Stimulated activated naive CD8-positive, alpha-beta T cell treated with anti-CD3 and anti-CD28 coated beads, Interleukin-15, Interleukin-2, amounts not matched to agents 100 ng/mL and 50 ng/mL, for 24 hours (primary cell): ENCODE measurements around the gene CPNE1.
A peak's percentile ranks its signal among the peaks of the same experiment; 100 is the strongest.
"Not testable (repeated sequence)": the region's sequence is repeated elsewhere in the genome, so short reads cannot be mapped to it uniquely, and the experiment has no call there.

Source experiments
- H3K27ac Mint-ChIP-seq: one replicate; pipeline ENCODE4 v1.8.0; 2021; ENCODE audit warnings: mild to moderate bottlenecking, mixed read lengths
- H3K27me3 Mint-ChIP-seq: one replicate; pipeline ENCODE4 v1.8.0; 2021; ENCODE audit warnings: mixed read lengths
- H3K36me3 Mint-ChIP-seq: one replicate; pipeline ENCODE4 v1.8.0; 2021; ENCODE audit warnings: low read depth, mixed read lengths
- H3K4me1 Mint-ChIP-seq: one replicate; pipeline ENCODE4 v1.8.0; 2021; ENCODE audit warnings: low read depth, mixed read lengths
- H3K4me3 Mint-ChIP-seq: one replicate; pipeline ENCODE4 v1.8.0; 2021; ENCODE audit warnings: mild to moderate bottlenecking, mixed read lengths
- H3K9me3 Mint-ChIP-seq: one replicate; pipeline ENCODE4 v1.8.0; 2021; ENCODE audit warnings: mixed read lengths

CPNE1 gene

GRCh38 chr20:35702051-35702823 lies 37.5 kb upstream of the CPNE1 start:
- Mint-ChIP-seq H3K4me3 (no peak overlapping the region), H3K36me3 (peaks cover 66% of the 10 kb centered on the region), H3K27me3 (no peaks in the 10 kb centered on the region), H3K27ac (peak overlapping the region; percentile 70), H3K9me3 (no peaks in the 10 kb centered on the region), H3K4me1 (peaks cover 49% of the 10 kb centered on the region)

GRCh38 chr20:35700625-35701148 lies 36.0 kb upstream of the CPNE1 start:
- Mint-ChIP-seq H3K4me3 (peak overlapping the region; percentile 95), H3K27ac (peak overlapping the region; percentile 95), H3K27me3 (no peaks in the 10 kb centered on the region), H3K36me3 (peaks cover 62% of the 10 kb centered on the region), H3K9me3 (no peaks in the 10 kb centered on the region), H3K4me1 (peaks cover 54% of the 10 kb centered on the region)

DNA sequence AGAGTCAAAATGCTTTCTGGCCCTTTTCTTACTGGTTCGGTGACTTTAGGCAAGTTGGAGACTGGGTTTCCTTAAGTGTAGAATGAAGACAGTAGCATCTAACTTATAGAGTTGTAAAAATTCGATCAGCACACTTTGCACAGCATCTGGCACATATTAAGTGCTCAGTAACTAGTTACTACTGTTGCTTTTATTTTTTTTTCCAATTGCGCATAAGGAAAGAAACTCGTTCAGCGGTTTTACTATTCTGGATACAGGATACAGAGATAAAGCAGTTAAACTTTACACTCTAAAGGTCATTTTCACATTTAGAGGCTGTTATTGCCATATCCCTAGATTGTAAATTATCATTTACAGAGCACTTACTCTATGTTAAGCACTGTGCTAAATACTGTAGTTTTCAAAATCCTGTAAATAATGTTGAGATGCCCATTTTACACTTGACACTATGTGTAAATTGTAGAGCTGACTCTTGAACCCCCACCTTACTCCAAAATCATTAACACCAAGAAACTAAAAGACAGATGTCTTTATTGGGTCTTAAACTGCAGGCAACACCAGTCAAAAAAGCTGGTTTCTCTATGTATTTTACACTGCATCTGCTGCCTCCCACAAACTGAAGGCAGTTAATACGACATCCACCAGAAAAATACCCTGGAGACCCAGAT lies 35.4 kb upstream of the CPNE1 start:
- peak overlapping the region; percentile 95 for H3K4me3 Mint-ChIP-seq
- H3K27me3 Mint-ChIP-seq: no peaks in the 10 kb centered on the region
- H3K4me1 Mint-ChIP-seq: peaks cover 54% of the 10 kb centered on the region
- H3K36me3 Mint-ChIP-seq: peaks cover 62% of the 10 kb centered on the region
- peak overlapping the region; percentile 95 for H3K27ac Mint-ChIP-seq
- H3K9me3 Mint-ChIP-seq: no peaks in the 10 kb centered on the region

GRCh38 chr20:35699127-35699956 lies 34.6 kb upstream of the CPNE1 start, which contains the start of the genes NFS1 and ROMO1:
Gene NFS1, minus strand, starts transcription at chr20:35699352. Its CDS starts 64 bp downstream, at chr20:35699288.
Gene ROMO1, plus strand, starts transcription at chr20:35699405. Its CDS starts 228 bp downstream, at chr20:35699633.
- H3K9me3 Mint-ChIP-seq: no peaks in the 10 kb centered on the region
- H3K36me3 Mint-ChIP-seq: peaks cover 56% of the 10 kb centered on the region
- H3K27me3 Mint-ChIP-seq: no peaks in the 10 kb centered on the region
- peaks cover 47% of the 10 kb centered on the region for H3K4me1 Mint-ChIP-seq
- peak within 1 kb of the TSS; percentile 95 for H3K4me3 Mint-ChIP-seq
- H3K27ac Mint-ChIP-seq: peak within 1 kb of the TSS; percentile 95

- no peaks in the 10 kb centered on the region for H3K27me3 Mint-ChIP-seq
- H3K4me3 Mint-ChIP-seq: peak overlapping the region; percentile 95
- peaks cover 39% of the 10 kb centered on the region for H3K4me1 Mint-ChIP-seq
- no peaks in the 10 kb centered on the region for H3K9me3 Mint-ChIP-seq
- H3K27ac Mint-ChIP-seq: peak overlapping the region; percentile 91
- peaks cover 48% of the 10 kb centered on the region for H3K36me3 Mint-ChIP-seq
Observed at GRCh38 chr20:35698298-35699126, 33.8 kb upstream of the CPNE1 start.

DNA sequence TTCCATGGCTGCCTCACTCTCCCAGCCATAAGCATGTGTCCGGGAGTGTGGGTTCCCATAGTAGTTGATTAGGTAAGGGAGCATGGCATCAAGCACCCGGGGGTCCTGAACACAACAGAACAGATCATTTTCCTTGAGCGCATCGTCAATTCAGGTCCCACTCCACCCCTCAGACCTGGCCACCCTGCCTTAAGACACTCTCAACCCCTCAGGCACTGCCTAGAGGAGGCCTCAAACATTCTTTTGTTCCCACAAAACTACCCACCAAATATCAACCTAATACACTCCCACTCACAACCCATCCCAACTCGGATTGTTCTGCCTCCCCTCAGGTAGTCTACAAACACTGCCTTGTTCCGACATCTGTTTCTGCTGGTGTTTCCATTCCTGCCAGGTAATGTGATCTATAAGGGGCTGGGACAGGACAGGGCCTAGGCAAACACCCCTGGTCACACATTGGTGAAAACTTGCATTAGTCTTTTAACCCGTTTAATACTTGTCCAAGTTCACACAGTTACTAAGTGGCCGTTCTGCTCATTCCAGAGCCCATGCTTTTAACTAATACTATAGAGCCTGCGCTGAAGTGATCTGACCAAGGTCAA lies 33.1 kb upstream of the CPNE1 start:
- Mint-ChIP-seq H3K27ac (peak overlapping the region; percentile 91), H3K4me1 (peaks cover 38% of the 10 kb centered on the region), H3K36me3 (peaks cover 42% of the 10 kb centered on the region), H3K27me3 (no peaks in the 10 kb centered on the region), H3K4me3 (peak overlapping the region; percentile 95), H3K9me3 (no peaks in the 10 kb centered on the region)

DNA sequence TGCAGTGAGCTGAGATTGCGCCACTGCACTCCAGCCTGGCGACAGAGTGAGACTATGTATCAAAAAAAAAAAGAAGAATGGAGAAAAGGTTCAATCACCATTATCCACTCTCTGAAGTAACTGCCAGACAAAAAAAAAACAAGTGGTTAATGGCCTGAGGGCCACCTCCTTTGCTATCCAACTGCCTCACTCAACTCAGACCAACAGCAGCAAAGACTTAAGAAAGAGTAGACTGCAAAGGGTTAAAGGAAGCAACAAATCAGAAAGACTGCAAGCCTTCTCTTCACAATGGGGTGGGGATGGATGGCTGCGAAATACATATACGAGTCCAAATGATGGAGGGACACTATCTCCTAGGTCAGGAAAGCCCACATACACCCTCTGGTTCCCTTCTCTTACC lies 31.3 kb upstream of the CPNE1 start:
- H3K4me3 Mint-ChIP-seq: no peak overlapping the region

GRCh38 chr20:35695245-35695749 lies 30.6 kb upstream of the CPNE1 start:
- peaks cover 28% of the 10 kb centered on the region for H3K36me3 Mint-ChIP-seq
- H3K9me3 Mint-ChIP-seq: no peaks in the 10 kb centered on the region
- H3K4me1 Mint-ChIP-seq: peaks cover 23% of the 10 kb centered on the region
- H3K27ac Mint-ChIP-seq: peak overlapping the region; percentile 23
- no peaks in the 10 kb centered on the region for H3K27me3 Mint-ChIP-seq
- H3K4me3 Mint-ChIP-seq: no peak overlapping the region

More for the DNA sequence above, 31.3 kb upstream of the CPNE1 start:
- Mint-ChIP-seq H3K36me3 (peaks cover 29% of the 10 kb centered on the region), H3K27me3 (no peaks in the 10 kb centered on the region), H3K27ac (no peak overlapping the region), H3K9me3 (no peaks in the 10 kb centered on the region), H3K4me1 (peaks cover 30% of the 10 kb centered on the region)

- Mint-ChIP-seq H3K9me3 (no peaks in the 10 kb centered on the region), H3K27me3 (no peaks in the 10 kb centered on the region), H3K36me3 (peaks cover 34% of the 10 kb centered on the region), H3K27ac (no peak overlapping the region), H3K4me3 (no peak overlapping the region), H3K4me1 (no peaks in the 10 kb centered on the region)
Observed at GRCh38 chr20:35690265-35690664, 25.6 kb upstream of the CPNE1 start.

GRCh38 chr20:35686872-35687271 lies 22.2 kb upstream of the CPNE1 start:
- H3K4me3 Mint-ChIP-seq, H3K4me1 Mint-ChIP-seq, H3K27me3 Mint-ChIP-seq, H3K27ac Mint-ChIP-seq, H3K9me3 Mint-ChIP-seq: not testable (repeated sequence)
- peaks cover 27% of the 10 kb centered on the region for H3K36me3 Mint-ChIP-seq

GRCh38 chr20:35685368-35685767 lies 20.7 kb upstream of the CPNE1 start:
- peaks cover 25% of the 10 kb centered on the region for H3K36me3 Mint-ChIP-seq
- not testable (repeated sequence) for H3K27me3 Mint-ChIP-seq, H3K27ac Mint-ChIP-seq, H3K4me1 Mint-ChIP-seq, H3K9me3 Mint-ChIP-seq, H3K4me3 Mint-ChIP-seq

- no peak overlapping the region for H3K4me3 Mint-ChIP-seq
- peaks cover 4% of the 10 kb centered on the region for H3K4me1 Mint-ChIP-seq
- H3K9me3 Mint-ChIP-seq: no peaks in the 10 kb centered on the region
- H3K27ac Mint-ChIP-seq: no peak overlapping the region
- peaks cover 22% of the 10 kb centered on the region for H3K36me3 Mint-ChIP-seq
- no peaks in the 10 kb centered on the region for H3K27me3 Mint-ChIP-seq
Observed at GRCh38 chr20:35681960-35682359, 17.3 kb upstream of the CPNE1 start.

GRCh38 chr20:35680452-35681183 lies 15.9 kb upstream of the CPNE1 start:
- H3K4me3 Mint-ChIP-seq: no peak overlapping the region
- H3K9me3 Mint-ChIP-seq: no peaks in the 10 kb centered on the region
- peaks cover 4% of the 10 kb centered on the region for H3K4me1 Mint-ChIP-seq
- H3K36me3 Mint-ChIP-seq: peaks cover 22% of the 10 kb centered on the region
- no peaks in the 10 kb centered on the region for H3K27me3 Mint-ChIP-seq
- no peak overlapping the region for H3K27ac Mint-ChIP-seq
